ENCODE measurements around the gene HPCAL1. TPM values are rescaled to one million over a fixed set of nuclear protein-coding genes. Genes with fewer than 3 reads are reported as not detected.

Gene HPCAL1
- total and polyA plus RNA-seq, 2 experiments from 2014 or later, result 58.9 to 65.4 TPM

DNA sequence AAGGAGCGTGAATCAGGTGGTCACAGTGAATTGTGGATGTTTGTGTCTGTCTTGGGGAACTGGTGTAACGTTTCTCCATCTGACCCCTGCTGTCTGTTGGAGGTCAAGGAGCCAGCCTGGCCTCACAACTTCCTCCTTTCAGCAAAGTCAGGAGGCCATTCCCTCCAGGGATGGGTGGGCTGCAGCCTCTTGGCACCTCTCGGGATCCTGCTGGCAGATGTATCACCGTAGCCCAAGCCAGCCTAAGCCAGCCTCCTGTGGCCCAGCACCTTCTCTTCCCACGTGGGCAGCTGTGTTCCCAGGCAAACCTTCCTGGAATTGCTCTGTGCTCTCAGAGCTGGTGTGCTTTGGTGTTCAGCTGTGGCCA, 30.5 kb downstream of the HPCAL1 start:
- no peaks in the 10 kb centered on the region for H4K20me1 ChIP-seq (ENCODE audit: insufficient read depth)
- peaks cover 16% of the 10 kb centered on the region for H3K4me1 ChIP-seq (ENCODE audit: insufficient read depth)
- no peaks in the 10 kb centered on the region for H3K27me3 ChIP-seq (replicated peaks; ENCODE audit: insufficient read depth)
- no peak overlapping the region for H2AFZ ChIP-seq
- no peak for DNase-seq
- no peak overlapping the region for H3K4me2 ChIP-seq (ENCODE audit: unreplicated experiment)
- TF ChIP-seq EZH2phosphoT487 (IDR thresholded peaks at IDR 0.05; ENCODE audit: insufficient read depth, low read depth) (no peak), EZH2 (IDR thresholded peaks at IDR 0.05; ENCODE audit: insufficient read depth, poor library complexity, severe bottlenecking) (no peak)
- no peaks in the 10 kb centered on the region for H3K9me2 ChIP-seq (ENCODE audit: insufficient read depth)
- H3K9me3 ChIP-seq (ENCODE audit: low read depth), result no peaks in the 10 kb centered on the region
- peaks cover 69% of the 10 kb centered on the region for H3K79me2 ChIP-seq (ENCODE audit: insufficient read depth)
- no peak overlapping the region for H3K9ac ChIP-seq
- H3K27ac ChIP-seq, result no peak overlapping the region
- in situ Hi-C loops (cut with MboI), result no loop called here
- H3K36me3 ChIP-seq (ENCODE audit: low read depth), result no peaks in the 10 kb centered on the region
- 80 to 82% methylated on average over 5 of the region's 5 CpGs for WGBS, 2 experiments (ENCODE audit: low coverage in 1 of 2, low lambda C conversion rate in 2 of 2, missing lambda C conversion rate in 2 of 2)
- 0 out of 2 replicates have a peak, but pooled peaks cover 5% of the 10 kb centered on the region for H3F3A ChIP-seq (ENCODE audit: insufficient read depth)
- H3K4me3 ChIP-seq, result no peak overlapping the region

- H3K36me3 ChIP-seq (ENCODE audit: low read depth), result no peaks in the 10 kb centered on the region
- 0 out of 2 replicates have a peak, but pooled peaks cover 5% of the 10 kb centered on the region for H3F3A ChIP-seq (ENCODE audit: insufficient read depth)
- no peak overlapping the region for H2AFZ ChIP-seq
- no peaks in the 10 kb centered on the region for H4K20me1 ChIP-seq (ENCODE audit: insufficient read depth)
- TF ChIP-seq EZH2 (IDR thresholded peaks at IDR 0.05; ENCODE audit: insufficient read depth, poor library complexity, severe bottlenecking) (no peak), EZH2phosphoT487 (IDR thresholded peaks at IDR 0.05; ENCODE audit: insufficient read depth, low read depth) (no peak)
- H3K27ac ChIP-seq, result no peak overlapping the region
- H3K4me2 ChIP-seq (ENCODE audit: unreplicated experiment), result no peak overlapping the region
- peaks cover 16% of the 10 kb centered on the region for H3K4me1 ChIP-seq (ENCODE audit: insufficient read depth)
- H3K9me2 ChIP-seq (ENCODE audit: insufficient read depth), result no peaks in the 10 kb centered on the region
- H3K27me3 ChIP-seq (replicated peaks; ENCODE audit: insufficient read depth), result no peaks in the 10 kb centered on the region
- no peak for DNase-seq
- H3K9ac ChIP-seq, result no peak overlapping the region
- WGBS, 2 experiments (ENCODE audit: low coverage in 1 of 2, low lambda C conversion rate in 2 of 2, missing lambda C conversion rate in 2 of 2), result 91 to 92% methylated on average over 7 of the region's 7 CpGs
- peaks cover 71% of the 10 kb centered on the region for H3K79me2 ChIP-seq (ENCODE audit: insufficient read depth)
- in situ Hi-C loops (cut with MboI), result no loop called here
- no peaks in the 10 kb centered on the region for H3K9me3 ChIP-seq (ENCODE audit: low read depth)
- H3K4me3 ChIP-seq, result no peak overlapping the region
These were observed 31.3 kb downstream of the HPCAL1 start for GRCh38 chr2:10333966-10334365.

- TF ChIP-seq EZH2 (IDR thresholded peaks at IDR 0.05; ENCODE audit: insufficient read depth, poor library complexity, severe bottlenecking) (no peak), EZH2phosphoT487 (IDR thresholded peaks at IDR 0.05; ENCODE audit: insufficient read depth, low read depth) (no peak)
- no peak overlapping the region for H3K9ac ChIP-seq
- H3F3A ChIP-seq (ENCODE audit: insufficient read depth), result 0 out of 2 replicates have a peak, but pooled peaks cover 5% of the 10 kb centered on the region
- no peaks in the 10 kb centered on the region for H3K36me3 ChIP-seq (ENCODE audit: low read depth)
- no peaks in the 10 kb centered on the region for H3K9me3 ChIP-seq (ENCODE audit: low read depth)
- H3K4me2 ChIP-seq (ENCODE audit: unreplicated experiment), result no peak overlapping the region
- no peak for DNase-seq
- H3K9me2 ChIP-seq (ENCODE audit: insufficient read depth), result no peaks in the 10 kb centered on the region
- no peak overlapping the region for H3K4me3 ChIP-seq
- peaks cover 74% of the 10 kb centered on the region for H3K79me2 ChIP-seq (ENCODE audit: insufficient read depth)
- H2AFZ ChIP-seq, result no peak overlapping the region
- H3K4me1 ChIP-seq (ENCODE audit: insufficient read depth), result peaks cover 12% of the 10 kb centered on the region
- no peak overlapping the region for H3K27ac ChIP-seq
- H3K27me3 ChIP-seq (replicated peaks; ENCODE audit: insufficient read depth), result no peaks in the 10 kb centered on the region
- 96 to 97% methylated on average over 9 of the region's 9 CpGs for WGBS, 2 experiments (ENCODE audit: low coverage in 1 of 2, low lambda C conversion rate in 2 of 2, missing lambda C conversion rate in 2 of 2)
- in situ Hi-C loops (cut with MboI), result no loop called here
- no peaks in the 10 kb centered on the region for H4K20me1 ChIP-seq (ENCODE audit: insufficient read depth)
These were observed 32.5 kb downstream of the HPCAL1 start for GRCh38 chr2:10335046-10335840.

DNA sequence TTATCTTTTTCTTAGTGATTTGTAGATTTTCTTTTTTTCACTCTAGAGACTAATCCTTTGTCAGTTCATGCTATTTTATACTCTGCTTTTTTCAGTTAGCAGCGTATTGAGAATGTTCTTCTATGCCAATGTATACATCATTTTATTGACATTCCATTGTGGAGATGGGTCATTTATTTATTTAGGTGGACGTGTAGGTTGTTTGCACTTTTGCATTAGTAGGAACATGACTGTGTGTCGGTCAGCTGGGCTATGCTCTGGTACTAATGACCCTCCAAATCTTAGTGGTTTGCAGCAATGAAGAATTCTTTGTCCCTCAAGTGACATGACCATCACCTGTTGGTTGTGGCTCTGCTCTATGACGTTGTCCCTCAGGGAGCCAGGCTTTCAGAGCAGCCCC, 33.6 kb downstream of the HPCAL1 start:
- WGBS, 2 experiments (ENCODE audit: low coverage in 1 of 2, low lambda C conversion rate in 2 of 2, missing lambda C conversion rate in 2 of 2), result 92 to 93% methylated on average over 4 of the region's 4 CpGs
- TF ChIP-seq EZH2phosphoT487 (IDR thresholded peaks at IDR 0.05; ENCODE audit: insufficient read depth, low read depth) (no peak), EZH2 (IDR thresholded peaks at IDR 0.05; ENCODE audit: insufficient read depth, poor library complexity, severe bottlenecking) (no peak)
- H3F3A ChIP-seq (ENCODE audit: insufficient read depth), result no peaks in the 10 kb centered on the region
- no peak overlapping the region for H3K4me3 ChIP-seq
- peaks cover 78% of the 10 kb centered on the region for H3K79me2 ChIP-seq (ENCODE audit: insufficient read depth)
- DNase-seq, result no peak
- H3K9ac ChIP-seq, result no peak overlapping the region
- in situ Hi-C loops (cut with MboI), result no loop called here
- H3K4me2 ChIP-seq (ENCODE audit: unreplicated experiment), result no peak overlapping the region
- H4K20me1 ChIP-seq (ENCODE audit: insufficient read depth), result no peaks in the 10 kb centered on the region
- H3K9me2 ChIP-seq (ENCODE audit: insufficient read depth), result no peaks in the 10 kb centered on the region
- no peaks in the 10 kb centered on the region for H3K36me3 ChIP-seq (ENCODE audit: low read depth)
- H3K9me3 ChIP-seq (ENCODE audit: low read depth), result no peaks in the 10 kb centered on the region
- no peak overlapping the region for H3K27ac ChIP-seq
- peaks cover 2% of the 10 kb centered on the region for H3K4me1 ChIP-seq (ENCODE audit: insufficient read depth)
- no peak overlapping the region for H2AFZ ChIP-seq
- H3K27me3 ChIP-seq (replicated peaks; ENCODE audit: insufficient read depth), result no peaks in the 10 kb centered on the region
